Measurements from ENCODE around the gene ST3GAL2. TPM values are rescaled to one million over a fixed set of nuclear protein-coding genes. Genes with fewer than 3 reads are reported as not detected.

ST3GAL2 gene
- total and polyA plus RNA-seq, 8 donors: 25.3 to 38.5 (median 30.6) TPM

DNA sequence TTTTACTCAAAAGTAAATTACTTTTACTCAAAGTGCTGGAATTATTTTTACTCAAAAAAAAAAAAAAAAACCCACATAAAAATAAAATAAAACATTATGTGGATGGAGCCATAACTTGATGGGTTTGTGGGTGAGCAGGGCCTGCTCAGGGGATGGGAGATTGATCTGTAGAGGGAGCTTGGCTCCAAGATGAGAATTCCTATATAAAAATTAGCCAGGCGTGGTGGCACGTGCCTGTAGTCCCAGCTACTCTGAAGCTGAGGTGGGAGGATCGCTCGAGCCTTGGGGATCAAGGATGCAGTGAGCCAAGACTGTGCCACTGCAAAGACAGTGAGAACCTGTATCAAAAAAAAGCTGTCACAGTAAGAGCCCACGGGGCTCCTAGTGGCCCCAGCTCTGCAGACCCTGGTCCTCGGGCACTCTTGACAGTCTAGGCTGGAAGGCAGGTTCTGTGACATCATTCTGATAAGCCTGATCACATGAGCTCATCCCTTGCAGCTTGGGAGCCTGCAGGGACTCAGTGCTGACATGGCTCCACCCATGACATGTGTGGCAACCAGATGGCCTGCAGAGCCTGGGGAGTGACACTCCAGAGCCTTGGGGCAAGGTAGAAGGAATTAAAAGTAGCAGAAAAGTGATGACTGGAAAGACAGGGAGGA, 42.5 kb downstream of the ST3GAL2 start:
- intact Hi-C loops (cut with DNase I): loop anchor here in 1 of 2 donors (10.0 kb wide), 1 partner anchor 78 kb away; no protein-coding TSS in a partner anchor
- H3K27me3 ChIP-seq: no peaks in the 10 kb centered on the region

GRCh38 chr16:70395345-70395901, 43.5 kb downstream of the ST3GAL2 start:
- Histone ChIP-seq H3K9me3 (no peaks in the 10 kb centered on the region), H3K4me1 (peaks cover 0 to 14% of the 10 kb centered on the region in 2 donors), H3K36me3 (peaks cover 0 to 52% of the 10 kb centered on the region in 2 donors), H3K27me3 (no peaks in the 10 kb centered on the region), H3K27ac (no peak overlapping the region), H3K4me3 (no peak overlapping the region)
- DNase-seq (peak in 3 of 4 donors; percentile 45 to 95 (median 80)), ATAC-seq (peak; percentile 96)
- intact Hi-C loops (cut with DNase I): loop anchor here in 1 of 2 donors (10.0 kb wide), 1 partner anchor 79 kb away; no protein-coding TSS in a partner anchor
- TF ChIP-seq CTCF (IDR thresholded peaks at IDR 0.05): peak; percentile 68 to 84

More for the DNA sequence above, 42.5 kb downstream of the ST3GAL2 start:
- peaks cover 0 to 56% of the 10 kb centered on the region in 2 donors for H3K36me3 ChIP-seq
- H3K9me3 ChIP-seq: no peaks in the 10 kb centered on the region
- H3K4me1 ChIP-seq: peaks cover 0 to 14% of the 10 kb centered on the region in 2 donors
- ATAC-seq (no peak), DNase-seq (no peak)
- no peak overlapping the region for H3K27ac ChIP-seq
- no peak for TF ChIP-seq CTCF (IDR thresholded peaks at IDR 0.05)
- H3K4me3 ChIP-seq: no peak overlapping the region

DNA sequence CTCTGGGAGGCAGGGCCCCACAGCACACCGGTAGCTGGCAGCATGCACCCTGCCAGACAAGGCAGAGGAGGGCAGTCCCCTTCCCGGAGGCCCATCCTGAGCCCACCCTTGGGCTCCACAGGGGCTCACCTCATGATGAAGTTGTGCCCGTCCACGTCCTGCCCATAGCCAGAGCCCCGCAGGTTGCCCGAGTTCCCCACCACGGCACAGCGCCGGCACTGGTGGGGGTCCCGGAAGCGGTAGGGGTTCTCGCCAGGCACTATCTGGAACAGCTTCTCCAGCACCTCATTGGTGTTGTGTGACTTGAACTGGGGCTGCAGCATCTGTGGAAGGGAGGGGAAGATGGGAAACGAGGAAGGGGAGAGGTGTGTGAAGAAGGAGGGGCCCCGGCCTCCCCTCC, 44.0 kb downstream of the ST3GAL2 start:
- no peak for ATAC-seq
- no peak for TF ChIP-seq CTCF (IDR thresholded peaks at IDR 0.05)
- Histone ChIP-seq H3K27me3 (no peaks in the 10 kb centered on the region), H3K9me3 (no peaks in the 10 kb centered on the region), H3K4me3 (no peak overlapping the region), H3K27ac (no peak overlapping the region), H3K4me1 (peaks cover 0 to 14% of the 10 kb centered on the region in 2 donors), H3K36me3 (peaks cover 0 to 50% of the 10 kb centered on the region in 2 donors)
- intact Hi-C loops (cut with DNase I): loop anchor here in 1 of 2 donors (10.0 kb wide), 1 partner anchor 80 kb away; no protein-coding TSS in a partner anchor
- no peak for DNase-seq

DNA sequence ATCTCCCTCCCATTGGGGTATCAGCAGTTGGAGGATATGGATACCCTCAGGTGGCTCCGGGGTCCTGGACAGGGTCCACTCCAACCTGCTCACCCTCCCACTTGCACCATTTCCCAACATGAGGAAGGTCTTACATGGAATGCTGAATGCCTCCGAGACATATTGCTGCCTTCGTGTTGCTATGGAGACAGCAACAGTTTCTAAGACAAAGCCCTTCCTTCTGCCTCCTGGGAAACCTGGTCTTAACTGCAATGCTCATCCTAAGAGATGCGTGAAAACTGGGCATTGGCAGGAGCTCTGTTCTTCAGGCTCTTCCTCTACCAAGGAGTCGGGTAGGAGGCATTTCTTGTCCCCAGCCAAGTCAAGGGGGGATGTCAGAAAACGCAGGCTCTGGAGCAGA, 45.2 kb downstream of the ST3GAL2 start:
- TF ChIP-seq CTCF (IDR thresholded peaks at IDR 0.05): no peak
- ATAC-seq (no peak), DNase-seq (no peak)
- no peaks in the 10 kb centered on the region for H3K27me3 ChIP-seq
- H3K27ac ChIP-seq: no peak overlapping the region
- peaks cover 0 to 46% of the 10 kb centered on the region in 2 donors for H3K36me3 ChIP-seq
- no peaks in the 10 kb centered on the region for H3K9me3 ChIP-seq
- H3K4me3 ChIP-seq: no peak overlapping the region
- H3K4me1 ChIP-seq: peaks cover 0 to 14% of the 10 kb centered on the region in 2 donors
- intact Hi-C loops (cut with DNase I): loop anchor here in 1 of 2 donors (10.0 kb wide), 1 partner anchor 81 kb away; no protein-coding TSS in a partner anchor

GRCh38 chr16:70392606-70393005, 46.3 kb downstream of the ST3GAL2 start:
- ATAC-seq (no peak), DNase-seq (no peak)
- H3K4me1 ChIP-seq: peaks cover 0 to 14% of the 10 kb centered on the region in 2 donors
- no peak overlapping the region for H3K4me3 ChIP-seq
- H3K9me3 ChIP-seq: no peaks in the 10 kb centered on the region
- peaks cover 0 to 46% of the 10 kb centered on the region in 2 donors for H3K36me3 ChIP-seq
- TF ChIP-seq CTCF (IDR thresholded peaks at IDR 0.05): no peak
- intact Hi-C loops (cut with DNase I): loop anchor here in 1 of 2 donors (10.0 kb wide), 1 partner anchor 82 kb away; no protein-coding TSS in a partner anchor
- no peaks in the 10 kb centered on the region for H3K27me3 ChIP-seq
- H3K27ac ChIP-seq: peak overlapping the region in 1 of 2 donors; percentile 23

Data from left lung (tissue), 10 donors.